IMR-90 (cell line): ENCODE results near the gene ANKRD11. TPM values are rescaled to one million over a fixed set of nuclear protein-coding genes. Genes with fewer than 3 reads are reported as not detected.

Experiments used
- ATAC-seq: fragments of 200-7000 bp; cut with Tn5 transposase; 2 replicates; pipeline ENCODE4 v1.9.1; 2020; ENCODE audit warnings: low read depth, mild to moderate bottlenecking, moderate library complexity
- BruUV-seq: library from RNA; stranded (reverse); fragments of 400-500 nt; replicated peaks from 2 replicates; lab custom pipeline; 2021; lab: Mats Ljungman, UMichigan
- CTCF ChIA-PET: fragments of 300-600 bp; formaldehyde crosslinking; extraction: SDS; loops from one replicate; lab custom pipeline; 2021; ENCODE audit warnings: antibody characterized with exemption; lab: Yijun Ruan, JAX
- POLR2A ChIA-PET: fragments of 300-600 bp; sonication (Branson Sonifier 250); formaldehyde crosslinking; loops from one replicate; lab custom pipeline; 2022; ENCODE audit warnings: antibody characterized with exemption; ENCODE audit not compliant: unreplicated experiment; lab: Charles Lee
- DNase-seq: peaks from one replicate; pipeline ENCODE4 v3.0.0; 2013
- H2AFZ ChIP-seq: replicated peaks from 2 replicates; pipeline ENCODE3; 2013; ENCODE audit warnings: low read length, mild to moderate bottlenecking; ENCODE audit not compliant: poor library complexity
- H2AK5ac ChIP-seq: 2 replicates; pipeline ENCODE4 v1.6.1; 2013; ENCODE audit warnings: low read depth, low read length, inconsistent platforms
- H2AK9ac ChIP-seq: replicated peaks from 2 replicates; pipeline ENCODE3; 2013; ENCODE audit warnings: mild to moderate bottlenecking, low read depth, low read length, moderate library complexity; ENCODE audit not compliant: poor library complexity
- H2BK120ac ChIP-seq: 2 replicates; pipeline ENCODE4 v1.6.1; 2013; ENCODE audit warnings: low read depth, low read length, inconsistent platforms
- H2BK15ac ChIP-seq: 3 replicates; pipeline ENCODE4 v1.6.1; 2013; ENCODE audit warnings: low read depth, low read length, inconsistent platforms
- H2BK20ac ChIP-seq: 2 replicates; pipeline ENCODE4 v1.6.1; 2013; ENCODE audit warnings: low read depth, mild to moderate bottlenecking, inconsistent platforms, low read length, moderate library complexity
- H2BK5ac ChIP-seq: 2 replicates; pipeline ENCODE4 v1.6.1; 2013; ENCODE audit warnings: mild to moderate bottlenecking, low read depth, low read length, inconsistent platforms; ENCODE audit not compliant: poor library complexity, severe bottlenecking
- H3K14ac ChIP-seq: replicated peaks from 2 replicates; pipeline ENCODE4 v1.6.1; 2013; ENCODE audit warnings: low read depth, low read length, inconsistent platforms
- H3K18ac ChIP-seq: 2 replicates; pipeline ENCODE4 v1.6.1; 2013; ENCODE audit warnings: low read depth, low read length, control low read depth
- H3K23ac ChIP-seq: 2 replicates; pipeline ENCODE4 v1.6.1; 2013; ENCODE audit warnings: low read depth, low read length, inconsistent platforms
- H3K27ac ChIP-seq: 2 replicates; pipeline ENCODE4 v1.5.1; 2013; ENCODE audit warnings: mild to moderate bottlenecking, control low read depth, low read length; ENCODE audit not compliant: insufficient read depth
- H3K27me3 ChIP-seq: 2 replicates; pipeline ENCODE4 v1.6.1; 2013; ENCODE audit warnings: low read length; ENCODE audit not compliant: control insufficient read depth, insufficient read depth
- H3K36me3 ChIP-seq: 2 replicates; pipeline ENCODE4 v1.6.1; 2013; ENCODE audit warnings: low read length, mixed read lengths; ENCODE audit not compliant: control insufficient read depth, insufficient read depth
- H3K4ac ChIP-seq: 2 replicates; pipeline ENCODE4 v1.6.1; 2013; ENCODE audit warnings: low read depth, low read length, inconsistent platforms
- H3K4me1 ChIP-seq: 2 replicates; pipeline ENCODE4 v1.6.1; 2013; ENCODE audit warnings: low read length, mixed read lengths; ENCODE audit not compliant: control insufficient read depth, insufficient read depth
- H3K4me2 ChIP-seq: 2 replicates; pipeline ENCODE4 v1.6.1; 2013; ENCODE audit warnings: low read depth, mild to moderate bottlenecking, control low read depth, low read length, moderate library complexity
- H3K4me3 ChIP-seq: 2 replicates; pipeline ENCODE4 v1.5.1; 2013; ENCODE audit warnings: low read depth, mild to moderate bottlenecking, control low read depth, low read length, moderate library complexity; ENCODE audit not compliant: insufficient read depth
- H3K56ac ChIP-seq: 2 replicates; pipeline ENCODE4 v1.6.1; 2013; ENCODE audit warnings: low read length, inconsistent platforms; ENCODE audit not compliant: insufficient read depth; ENCODE audit errors: extremely low read depth
- H3K79me1 ChIP-seq, 2 experiments: 2 replicates each; pipeline ENCODE4 v1.6.1; 2013; ENCODE audit warnings: low read length in 2 of 2, inconsistent platforms in 1 of 2, low read depth in 1 of 2
- H3K9ac ChIP-seq: 2 replicates; pipeline ENCODE4 v1.6.1; 2013; ENCODE audit warnings: low read depth, low read length, control low read depth
- H3K9me1 ChIP-seq: 2 replicates; pipeline ENCODE4 v1.6.1; 2013; ENCODE audit warnings: low read length, inconsistent platforms; ENCODE audit not compliant: insufficient read depth
- H3K9me3 ChIP-seq: 2 replicates; pipeline ENCODE4 v1.6.1; 2013; ENCODE audit warnings: low read length; ENCODE audit not compliant: control insufficient read depth, insufficient read depth
- H4K20me1 ChIP-seq: 2 replicates; pipeline ENCODE4 v1.6.1; 2013; ENCODE audit warnings: low read length, inconsistent platforms; ENCODE audit not compliant: insufficient read depth
- H4K5ac ChIP-seq: 2 replicates; pipeline ENCODE4 v1.6.1; 2013; ENCODE audit warnings: mild to moderate bottlenecking, low read depth, low read length, control low read depth
- H4K8ac ChIP-seq, 2 experiments: 2 replicates each; pipeline ENCODE4 v1.6.1; 2013; ENCODE audit warnings: low read depth in 2 of 2, low read length in 2 of 2, control low read depth in 1 of 2, inconsistent platforms in 1 of 2
- H4K91ac ChIP-seq: 2 replicates; pipeline ENCODE4 v1.6.1; 2013; ENCODE audit warnings: low read depth, low read length, inconsistent platforms; ENCODE audit not compliant: insufficient read depth
- BHLHE40 ChIP-seq: fragments of 150-350 bp; IDR thresholded peaks from 2 replicates; pipeline ENCODE4 v1.6.1; 2016; ENCODE audit warnings: mild to moderate bottlenecking, low read depth, low read length
- CHD1 ChIP-seq: IDR thresholded peaks from 2 replicates; pipeline ENCODE4 v1.6.1; 2012; ENCODE audit warnings: low read depth, low read length, improper control_type of control experiment
- CTCF ChIP-seq: conservative IDR thresholded peaks from 2 replicates; pipeline ENCODE4 v1.5.1; 2012; ENCODE audit warnings: mild to moderate bottlenecking, low read depth, low read length, improper control_type of control experiment
- FOS ChIP-seq: fragments of 150-350 bp; IDR thresholded peaks from 2 replicates; pipeline ENCODE4 v1.6.1; 2016; ENCODE audit warnings: low read depth, low read length
- MAZ ChIP-seq: IDR thresholded peaks from 2 replicates; pipeline ENCODE4 v1.6.1; 2012; ENCODE audit warnings: low read depth, mild to moderate bottlenecking, low read length, improper control_type of control experiment, moderate library complexity, borderline replicate concordance
- MXI1 ChIP-seq: IDR thresholded peaks from 2 replicates; pipeline ENCODE4 v1.6.1; 2012; ENCODE audit warnings: low read depth, mild to moderate bottlenecking, low read length, moderate library complexity, borderline replicate concordance
- NFE2L2 ChIP-seq: fragments of 150-350 bp; IDR thresholded peaks from 2 replicates; pipeline ENCODE4 v1.6.1; 2016; ENCODE audit warnings: low read depth, mild to moderate bottlenecking, low read length
- POLR2A ChIP-seq: IDR thresholded peaks from 2 replicates; pipeline ENCODE4 v1.6.1; 2012; ENCODE audit warnings: mild to moderate bottlenecking, low read depth, low read length
- RAD21 ChIP-seq: IDR thresholded peaks from 2 replicates; pipeline ENCODE4 v1.6.1; 2012; ENCODE audit warnings: low read length, improper control_type of control experiment
- RCOR1 ChIP-seq: IDR thresholded peaks from 2 replicates; pipeline ENCODE4 v1.6.1; 2012; ENCODE audit warnings: mild to moderate bottlenecking, low read length, improper control_type of control experiment; ENCODE audit not compliant: insufficient replicate concordance
- RFX5 ChIP-seq: IDR thresholded peaks from 2 replicates; pipeline ENCODE4 v1.8.0; 2012; ENCODE audit warnings: low read depth, mild to moderate bottlenecking, low read length, moderate library complexity
- SMC3 ChIP-seq: fragments of 150-350 bp; IDR thresholded peaks from 2 replicates; pipeline ENCODE4 v1.6.1; 2016; ENCODE audit warnings: low read depth, mild to moderate bottlenecking, antibody characterized with exemption, low read length, moderate library complexity
- USF2 ChIP-seq: fragments of 150-350 bp; IDR thresholded peaks from 2 replicates; pipeline ENCODE4 v1.6.1; 2017; ENCODE audit warnings: mild to moderate bottlenecking, antibody characterized with exemption, low read length, low read depth
- WGBS, 2 experiments: methylation state at CpG; one replicate each; pipeline versions ENCODE4 v1.1.5 to v1.1.7; 2013; ENCODE audit warnings: missing lambda C conversion rate in 2 of 2; ENCODE audit not compliant: insufficient read length in 1 of 2; ENCODE audit errors: extremely low coverage in 2 of 2; 5-methylcytosine and 5-hydroxymethylcytosine counted together
- dilution Hi-C: fragments of 300-500 bp; cut with HindIII; formaldehyde crosslinking; loops from one replicate; pipeline ENCODE4 v1.14.3; 2018; ENCODE audit warnings: low sequenced_read_pairs; ENCODE audit not compliant: unreplicated experiment
- in situ Hi-C: fragments of 300-500 bp; cut with MboI; formaldehyde crosslinking; loops from 3 replicates; pipeline ENCODE4 v1.14.3; 2019; ENCODE audit warnings: low sequenced_read_pairs, inconsistent platforms, mixed read lengths
- intact Hi-C: fragments of 100-400 bp; cut with micrococcal nuclease; formaldehyde crosslinking; loops from 2 replicates; pipeline ENCODE4 v1.10.0; 2022
- polyA plus RNA-seq, 3 experiments: library from polyadenylated mRNA; depleted of rRNA; stranded (reverse); fragments of >200 nt; gene quantifications; 2 replicates each; pipeline ENCODE4 v1.2.3, GENCODE V29; 2012; ENCODE audit warnings: low replicate concordance in 1 of 3
- total RNA-seq: library from RNA; depleted of rRNA; stranded (reverse); fragments of >200 nt; gene quantifications from 2 replicates; pipeline ENCODE4 v1.2.3, GENCODE V29; 2012
- TF ChIP-seq, protein P1 (sequence below): fragments of 150-350 bp; IDR thresholded peaks from 2 replicates; pipeline ENCODE4 v1.6.1; 2016; ENCODE audit warnings: low read depth, mild to moderate bottlenecking, low read length, moderate library complexity, borderline replicate concordance

The ANKRD11 gene
- total and polyA plus RNA-seq, 2 of the 4 experiments (the other 2 are of a cell fraction) = 46.8 to 71.9 TPM

- POLR2A ChIA-PET = no interaction called here
These were observed 7.5 kb downstream of the ANKRD11 start for GRCh38 chr16:89482817-89483205.

More at GRCh38 chr16:89482817-89483205, 7.5 kb downstream of the ANKRD11 start:
- dilution Hi-C loops (no loop called here), intact Hi-C loops (no loop called here), in situ Hi-C loops (no loop called here)
- no peak overlapping the region for H3K23ac ChIP-seq
- TF ChIP-seq MAZ (no peak), NFE2L2 (no peak), RFX5 (no peak), MXI1 (no peak), SMC3 (no peak), USF2 (no peak), POLR2A (no peak), RCOR1 (no peak), RAD21 (no peak), BHLHE40 (no peak), CHD1 (no peak), CTCF (no peak), FOS (no peak)
- TF ChIP-seq, protein P1, sequence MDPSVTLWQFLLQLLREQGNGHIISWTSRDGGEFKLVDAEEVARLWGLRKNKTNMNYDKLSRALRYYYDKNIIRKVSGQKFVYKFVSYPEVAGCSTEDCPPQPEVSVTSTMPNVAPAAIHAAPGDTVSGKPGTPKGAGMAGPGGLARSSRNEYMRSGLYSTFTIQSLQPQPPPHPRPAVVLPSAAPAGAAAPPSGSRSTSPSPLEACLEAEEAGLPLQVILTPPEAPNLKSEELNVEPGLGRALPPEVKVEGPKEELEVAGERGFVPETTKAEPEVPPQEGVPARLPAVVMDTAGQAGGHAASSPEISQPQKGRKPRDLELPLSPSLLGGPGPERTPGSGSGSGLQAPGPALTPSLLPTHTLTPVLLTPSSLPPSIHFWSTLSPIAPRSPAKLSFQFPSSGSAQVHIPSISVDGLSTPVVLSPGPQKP = no peak
- H3K27me3 ChIP-seq = no peaks in the 10 kb centered on the region
- H2BK15ac ChIP-seq = no peak overlapping the region
- H2BK5ac ChIP-seq = no peak overlapping the region
- H3K9me1 ChIP-seq = peaks cover 53% of the 10 kb centered on the region
- no peak overlapping the region for H3K4ac ChIP-seq
- H4K91ac ChIP-seq = no peak overlapping the region
- no peak overlapping the region for H2AK5ac ChIP-seq
- no peak overlapping the region for H3K56ac ChIP-seq
- no CpG with 5 or more reads among the region's 5 CpGs for WGBS, 2 experiments
- H4K8ac ChIP-seq = no peak overlapping the region
- no peak overlapping the region for H3K27ac ChIP-seq
- DNase-seq = no peak
- peaks cover 0 to 72% of the 10 kb centered on the region in 2 experiments; a peak in 2 of 4 replicates for H3K79me1 ChIP-seq
- H3K9ac ChIP-seq = no peak overlapping the region
- peak overlapping the region; percentile 29; the same call in 1 of the 2 replicates for H3K4me2 ChIP-seq
- H3K4me1 ChIP-seq = peaks cover 31% of the 10 kb centered on the region
- H2BK20ac ChIP-seq = no peak overlapping the region
- H2BK120ac ChIP-seq = no peak overlapping the region
- CTCF ChIA-PET = no interaction called here
- no peak overlapping the region for H2AFZ ChIP-seq
- H3K36me3 ChIP-seq = no peaks in the 10 kb centered on the region
- no peak overlapping the region for H3K14ac ChIP-seq
- no peaks in the 10 kb centered on the region for H3K9me3 ChIP-seq
- H4K5ac ChIP-seq = no peak overlapping the region
- no peak overlapping the region for H3K4me3 ChIP-seq
- H3K18ac ChIP-seq = no peak overlapping the region
- no peak for ATAC-seq
- peaks cover 98% of the 10 kb centered on the region for H4K20me1 ChIP-seq
- no peak overlapping the region for H2AK9ac ChIP-seq
- no TSS peak for BruUV-seq
